HepG2 (cell line): ENCODE measurements around the gene CDK1. TPM values are rescaled to one million over a fixed set of nuclear protein-coding genes. Genes with fewer than 3 reads are reported as not detected.

Experiments
- ARID3A ChIP-seq: IDR thresholded peaks from 2 replicates; pipeline ENCODE4 v1.6.1; 2012; ENCODE audit warnings: low read depth, low read length, improper control_type of control experiment
- ARNT ChIP-seq: fragments of 450-650 bp; IDR thresholded peaks from 2 replicates; pipeline ENCODE4 v1.6.1; 2017
- CEBPB ChIP-seq: IDR thresholded peaks from 2 replicates; pipeline ENCODE4 v1.6.1; 2011; ENCODE audit warnings: low read depth, low read length, improper control_type of control experiment, borderline replicate concordance
- ELF3 ChIP-seq: IDR thresholded peaks from 2 replicates; pipeline ENCODE4 v1.6.1; 2016; ENCODE audit warnings: missing genetic modification reagents, missing compliant biosample characterization
- KAT8 ChIP-seq: IDR thresholded peaks from 2 replicates; pipeline ENCODE4 v1.6.1; 2016; ENCODE audit warnings: missing genetic modification reagents, missing compliant biosample characterization
- KDM5B ChIP-seq: sonication (generic); formaldehyde crosslinking; IDR thresholded peaks from 2 replicates; pipeline ENCODE4 v1.4.0; 2020; ENCODE audit warnings: missing genetic modification reagents, mild to moderate bottlenecking, borderline replicate concordance
- KDM6A ChIP-seq: IDR thresholded peaks from 2 replicates; pipeline ENCODE4 v1.6.1; 2016; ENCODE audit warnings: low read depth
- MAFF ChIP-seq: IDR thresholded peaks from 2 replicates; pipeline ENCODE4 v1.6.1; 2011; ENCODE audit warnings: low read depth, low read length, improper control_type of control experiment
- NCOA2 ChIP-seq: sonication (generic); formaldehyde crosslinking; IDR thresholded peaks from 2 replicates; pipeline ENCODE4 v1.8.0; 2022; ENCODE audit warnings: inconsistent platforms
- NFIC ChIP-seq: IDR thresholded peaks from 2 replicates; pipeline ENCODE4 v1.6.1; 2012; ENCODE audit warnings: mild to moderate bottlenecking, low read length, inconsistent platforms
- SOX5 ChIP-seq: IDR thresholded peaks from 2 replicates; pipeline ENCODE4 v1.6.1; 2016; ENCODE audit warnings: borderline replicate concordance
- SOX6 ChIP-seq, 2 experiments: fragments of 450-650 bp in 1 of 2; sonication (generic) in 1 of 2; formaldehyde crosslinking in 1 of 2; IDR thresholded peaks; 2 replicates each; pipeline versions ENCODE4 v1.4.0 to v1.6.1; 2017 to 2020; ENCODE audit warnings: antibody characterized with exemption in 1 of 2, mild to moderate bottlenecking in 1 of 2, missing genetic modification reagents in 1 of 2
- SRF ChIP-seq: IDR thresholded peaks from 2 replicates; pipeline ENCODE4 v1.6.1; 2011; ENCODE audit warnings: mild to moderate bottlenecking, low read depth, low read length, moderate library complexity
- ZNF34 ChIP-seq: sonication (generic); formaldehyde crosslinking; IDR thresholded peaks from 2 replicates; pipeline ENCODE4 v1.4.0; 2020; ENCODE audit warnings: mild to moderate bottlenecking, missing genetic modification reagents, borderline replicate concordance
- ZNF550 ChIP-seq: sonication (generic); formaldehyde crosslinking; IDR thresholded peaks from 2 replicates; pipeline ENCODE4 v1.4.0; 2020; ENCODE audit warnings: mild to moderate bottlenecking, missing genetic modification reagents, borderline replicate concordance
- polyA plus RNA-seq, 8 experiments: library from polyadenylated mRNA; depleted of rRNA in 3 of 8; stranded (reverse) in 7 of 8; unstranded in 1 of 8; fragments of >200 nt; fragmentation: Illumina TruSeq in 4 of 8; extraction: Trizol in 4 of 8; gene quantifications; 2 replicates each; pipeline versions ENCODE4 v1.2.1 to v1.2.3, GENCODE V29; 2011 to 2016; ENCODE audit warnings: low read depth in 4 of 8, missing spikeins in 1 of 8, mixed read lengths in 1 of 8; ENCODE audit not compliant: insufficient read depth in 1 of 8
- total RNA-seq, 5 experiments: library from RNA; depleted of rRNA; stranded (reverse); fragments of >200 nt; fragmentation: Illumina TruSeq; extraction: Trizol; gene quantifications; 2 replicates each; pipeline ENCODE4 v1.2.3, GENCODE V29; 2016; ENCODE audit warnings: low read depth in 1 of 5
- TF ChIP-seq, protein P1 (sequence below): sonication (generic); formaldehyde crosslinking; IDR thresholded peaks from 2 replicates; pipeline ENCODE4 v1.4.0; 2020; ENCODE audit warnings: missing genetic modification reagents
- TF ChIP-seq, protein P2 (sequence below), 2 experiments: fragments of 450-650 bp in 1 of 2; sonication (generic) in 1 of 2; formaldehyde crosslinking; IDR thresholded peaks; 2 replicates each; pipeline versions ENCODE4 v1.5.0 to v1.8.0; 2020 to 2022; ENCODE audit warnings: mild to moderate bottlenecking in 1 of 2, missing genetic modification reagents in 1 of 2

CDK1 gene
- total and polyA plus RNA-seq, 2 of the 13 experiments (the other 11 are each of a cell fraction or from before 2014, with no cell fraction given): 42.6 to 132 TPM

DNA sequence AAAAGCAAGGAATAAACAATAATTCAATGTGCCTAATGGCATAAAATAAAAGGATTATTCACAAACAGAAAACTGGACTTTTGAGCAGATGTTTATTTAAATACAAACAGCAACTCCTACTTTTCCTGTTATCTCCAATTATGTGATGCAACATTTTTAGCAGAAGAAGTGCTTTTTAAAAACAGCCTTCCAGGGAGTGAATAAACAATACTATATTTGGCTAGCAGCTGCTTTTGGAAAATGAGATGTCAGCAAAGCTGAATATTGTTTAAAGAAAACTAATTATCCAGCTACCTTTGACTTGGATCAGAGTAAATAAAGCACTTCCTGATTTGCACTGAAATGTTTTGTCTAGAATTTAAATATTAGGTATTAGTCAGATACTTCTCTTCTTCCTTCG lies 23.2 kb downstream of the CDK1 start (continued):
- peak; percentile 15; the same call in 1 of the 2 replicates for TF ChIP-seq NCOA2 (CRISPR knock-in tag)
- TF ChIP-seq KDM6A: no peak
- TF ChIP-seq NFIC: peak; percentile 30; the same call in 1 of the 2 replicates
- 0 out of 2 replicates have a peak, but pooled peaks have one; percentile 34 for TF ChIP-seq ELF3 (CRISPR knock-in tag)
- TF ChIP-seq MAFF: peak; percentile 78
- TF ChIP-seq, protein P1, sequence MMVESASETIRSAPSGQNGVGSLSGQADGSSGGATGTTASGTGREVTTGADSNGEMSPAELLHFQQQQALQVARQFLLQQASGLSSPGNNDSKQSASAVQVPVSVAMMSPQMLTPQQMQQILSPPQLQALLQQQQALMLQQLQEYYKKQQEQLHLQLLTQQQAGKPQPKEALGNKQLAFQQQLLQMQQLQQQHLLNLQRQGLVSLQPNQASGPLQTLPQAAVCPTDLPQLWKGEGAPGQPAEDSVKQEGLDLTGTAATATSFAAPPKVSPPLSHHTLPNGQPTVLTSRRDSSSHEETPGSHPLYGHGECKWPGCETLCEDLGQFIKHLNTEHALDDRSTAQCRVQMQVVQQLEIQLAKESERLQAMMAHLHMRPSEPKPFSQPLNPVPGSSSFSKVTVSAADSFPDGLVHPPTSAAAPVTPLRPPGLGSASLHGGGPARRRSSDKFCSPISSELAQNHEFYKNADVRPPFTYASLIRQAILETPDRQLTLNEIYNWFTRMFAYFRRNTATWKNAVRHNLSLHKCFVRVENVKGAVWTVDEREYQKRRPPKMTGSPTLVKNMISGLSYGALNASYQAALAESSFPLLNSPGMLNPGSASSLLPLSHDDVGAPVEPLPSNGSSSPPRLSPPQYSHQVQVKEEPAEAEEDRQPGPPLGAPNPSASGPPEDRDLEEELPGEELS: peak; percentile 76
- TF ChIP-seq KDM5B (CRISPR knock-in tag): no peak
- no peak for TF ChIP-seq ZNF34 (CRISPR knock-in tag)
- TF ChIP-seq CEBPB: 0 out of 2 replicates have a peak, but pooled peaks have one; percentile 40
- no peak for TF ChIP-seq ARNT
- TF ChIP-seq KAT8 (CRISPR knock-in tag): no peak
- no peak for TF ChIP-seq SOX6 (IDR thresholded peaks at IDR 0.05)
- peak; percentile 26; the same call in 1 of the 2 replicates for TF ChIP-seq SOX6 (CRISPR knock-in tag; IDR thresholded peaks at IDR 0.05)
- TF ChIP-seq ZNF550: no peak
- TF ChIP-seq ARID3A: 0 out of 2 replicates have a peak, but pooled peaks have one; percentile 16
- peak; percentile 74; the same call in 1 of the 2 replicates for TF ChIP-seq SRF
- TF ChIP-seq, protein P2, sequence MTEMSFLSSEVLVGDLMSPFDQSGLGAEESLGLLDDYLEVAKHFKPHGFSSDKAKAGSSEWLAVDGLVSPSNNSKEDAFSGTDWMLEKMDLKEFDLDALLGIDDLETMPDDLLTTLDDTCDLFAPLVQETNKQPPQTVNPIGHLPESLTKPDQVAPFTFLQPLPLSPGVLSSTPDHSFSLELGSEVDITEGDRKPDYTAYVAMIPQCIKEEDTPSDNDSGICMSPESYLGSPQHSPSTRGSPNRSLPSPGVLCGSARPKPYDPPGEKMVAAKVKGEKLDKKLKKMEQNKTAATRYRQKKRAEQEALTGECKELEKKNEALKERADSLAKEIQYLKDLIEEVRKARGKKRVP (CRISPR knock-in tag; IDR thresholded peaks at IDR 0.05): peak in 1 of 2 experiments; percentile 69; a peak in 2 of 4 replicates
- peak; percentile 52; the same call in 1 of the 2 replicates for TF ChIP-seq SOX5 (CRISPR knock-in tag)
